Trophoblast cell (in vitro differentiated cells and primary cell): ENCODE data around the gene PPM1J.

ENCODE experiments used
- DNase-seq, 2 donors: peaks; one replicate each; pipeline ENCODE4 v3.0.0-alpha.2; 2016
- H2AFZ ChIP-seq: 2 replicates; pipeline ENCODE4 v1.6.1; 2013; ENCODE audit warnings: low read length, moderate library complexity, mild to moderate bottlenecking; ENCODE audit not compliant: insufficient read depth, poor library complexity
- H2AK5ac ChIP-seq: 2 replicates; pipeline ENCODE4 v1.6.1; 2013; ENCODE audit warnings: mild to moderate bottlenecking, low read length
- H2BK120ac ChIP-seq: 2 replicates; pipeline ENCODE4 v1.6.1; 2013; ENCODE audit warnings: low read length, mild to moderate bottlenecking, moderate library complexity; ENCODE audit not compliant: insufficient read depth, poor library complexity
- H2BK12ac ChIP-seq: 2 replicates; pipeline ENCODE4 v1.6.1; 2013; ENCODE audit warnings: mild to moderate bottlenecking, low read length, moderate library complexity
- H2BK5ac ChIP-seq: 2 replicates; pipeline ENCODE4 v1.6.1; 2013; ENCODE audit warnings: low read length, low read depth, moderate library complexity, mild to moderate bottlenecking; ENCODE audit not compliant: poor library complexity
- H3K14ac ChIP-seq: 2 replicates; pipeline ENCODE4 v1.6.1; 2013; ENCODE audit warnings: mild to moderate bottlenecking, low read length
- H3K18ac ChIP-seq: 2 replicates; pipeline ENCODE4 v1.6.1; 2013; ENCODE audit warnings: mild to moderate bottlenecking, low read length
- H3K23ac ChIP-seq: 2 replicates; pipeline ENCODE4 v1.6.1; 2013; ENCODE audit warnings: low read length
- H3K27ac ChIP-seq: 2 replicates; pipeline ENCODE4 v1.5.1; 2013; ENCODE audit warnings: low read depth, mild to moderate bottlenecking, inconsistent platforms, low read length, moderate library complexity
- H3K27me3 ChIP-seq: 2 replicates; pipeline ENCODE4 v1.6.1; 2013; ENCODE audit warnings: inconsistent platforms, mild to moderate bottlenecking, low read length, moderate library complexity; ENCODE audit not compliant: insufficient read depth
- H3K36me3 ChIP-seq, 2 experiments: 1 replicate in 1 of 2; 2 replicates in 1 of 2; pipeline ENCODE4 v1.6.1; 2013; ENCODE audit warnings: low read length in 2 of 2, mild to moderate bottlenecking in 2 of 2, moderate library complexity in 1 of 2; ENCODE audit not compliant: insufficient read depth in 2 of 2, control insufficient read depth in 1 of 2
- H3K4ac ChIP-seq: 2 replicates; pipeline ENCODE4 v1.6.1; 2013; ENCODE audit warnings: low read depth, mild to moderate bottlenecking, low read length, moderate library complexity
- H3K4me1 ChIP-seq, 2 experiments: 1 replicate in 1 of 2; 2 replicates in 1 of 2; pipeline ENCODE4 v1.6.1; 2013; ENCODE audit warnings: low read length in 2 of 2, mild to moderate bottlenecking in 2 of 2, moderate library complexity in 1 of 2; ENCODE audit not compliant: insufficient read depth in 2 of 2, control insufficient read depth in 1 of 2
- H3K4me2 ChIP-seq: 2 replicates; pipeline ENCODE4 v1.6.1; 2013; ENCODE audit warnings: inconsistent platforms, mild to moderate bottlenecking, low read length, moderate library complexity
- H3K4me3 ChIP-seq: 2 replicates; pipeline ENCODE4 v1.5.1; 2013; ENCODE audit warnings: mild to moderate bottlenecking, low read depth, low read length, inconsistent platforms
- H3K79me1 ChIP-seq: one replicate; pipeline ENCODE4 v1.6.1; 2013; ENCODE audit warnings: low read length
- H3K79me2 ChIP-seq: 2 replicates; pipeline ENCODE4 v1.6.1; 2013; ENCODE audit warnings: low read length, mild to moderate bottlenecking; ENCODE audit not compliant: control insufficient read depth, insufficient read depth, poor library complexity
- H3K9ac ChIP-seq: 2 replicates; pipeline ENCODE4 v1.6.1; 2013; ENCODE audit warnings: mild to moderate bottlenecking, low read length
- H3K9me3 ChIP-seq: 2 replicates; pipeline ENCODE4 v1.6.1; 2013; ENCODE audit warnings: low read depth, mild to moderate bottlenecking, control low read depth, inconsistent platforms, low read length; ENCODE audit not compliant: insufficient read depth
- H4K12ac ChIP-seq: 2 replicates; pipeline ENCODE4 v1.6.1; 2013; ENCODE audit warnings: low read depth, mild to moderate bottlenecking, low read length, moderate library complexity
- H4K8ac ChIP-seq: 2 replicates; pipeline ENCODE4 v1.6.1; 2013; ENCODE audit warnings: low read depth, mild to moderate bottlenecking, low read length, moderate library complexity
- H4K91ac ChIP-seq: one replicate; pipeline ENCODE4 v1.6.1; 2013; ENCODE audit warnings: low read depth, mild to moderate bottlenecking, low read length, moderate library complexity
- WGBS: extraction: QIAGEN DNeasy Blood & Tissue Kit; methylation state at CpG from one replicate; pipeline ENCODE4 v1.1.7; 2013; ENCODE audit warnings: missing lambda C conversion rate; ENCODE audit not compliant: insufficient read length, insufficient coverage; ENCODE audit errors: extremely low coverage; 5-methylcytosine and 5-hydroxymethylcytosine counted together

PPM1J gene

DNA sequence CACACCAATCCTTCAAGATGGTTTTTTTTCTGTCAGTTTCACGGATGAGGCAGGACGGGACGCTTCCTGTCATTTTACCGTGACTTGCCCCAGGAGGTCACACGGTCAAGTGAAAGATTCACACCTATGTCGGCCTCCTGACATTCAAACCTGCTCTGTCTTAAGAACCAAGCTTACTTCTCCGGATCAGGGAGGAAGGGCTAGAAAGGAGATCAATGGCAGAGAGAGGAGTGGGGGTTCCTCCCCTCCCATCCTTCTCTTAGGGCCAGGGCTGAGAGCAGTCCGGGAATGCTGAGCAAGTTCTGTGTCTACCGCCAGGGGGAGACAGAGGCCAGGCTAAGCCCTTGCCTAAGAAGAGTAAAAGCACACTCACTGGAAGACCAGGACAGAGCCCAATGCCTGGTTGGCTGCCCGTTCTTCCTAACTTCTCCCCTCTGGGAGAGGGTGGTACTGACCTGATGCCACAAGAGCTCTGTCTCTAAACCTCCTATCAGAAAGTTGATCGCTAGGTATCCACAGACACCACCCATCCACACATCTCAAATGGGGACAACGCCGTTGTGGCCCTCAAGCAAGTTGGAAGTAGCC, 1.1 kb upstream of the PPM1J start:
- H3K23ac ChIP-seq, result no peak overlapping the region
- no peak overlapping the region for H3K4me3 ChIP-seq
- H2AFZ ChIP-seq, result no peak overlapping the region
- H2BK5ac ChIP-seq, result no peak overlapping the region
- no peak overlapping the region for H3K18ac ChIP-seq
- no CpG with 5 or more reads among the region's 13 CpGs for WGBS
- no peaks in the 10 kb centered on the region for H3K79me2 ChIP-seq
- H2AK5ac ChIP-seq, result no peak overlapping the region
- H3K14ac ChIP-seq, result no peak overlapping the region
- peak overlapping the region; percentile 5 for H2BK12ac ChIP-seq
- H3K4me1 ChIP-seq, result peaks cover 8 to 17% of the 10 kb centered on the region in 2 experiments
- no peaks in the 10 kb centered on the region for H3K27me3 ChIP-seq
- H3K9me3 ChIP-seq, result no peaks in the 10 kb centered on the region
- peak; percentile 92 to 98 for DNase-seq
- H4K12ac ChIP-seq, result no peak overlapping the region
- no peak overlapping the region for H3K4ac ChIP-seq
- no peak overlapping the region for H4K8ac ChIP-seq
- no peaks in the 10 kb centered on the region for H3K79me1 ChIP-seq
- no peak overlapping the region for H4K91ac ChIP-seq
- peak overlapping the region; percentile 99 for H3K4me2 ChIP-seq
- H3K9ac ChIP-seq, result no peak overlapping the region
- H3K27ac ChIP-seq, result no peak overlapping the region
- no peak overlapping the region for H2BK120ac ChIP-seq
- H3K36me3 ChIP-seq, result no peaks in the 10 kb centered on the region

DNA sequence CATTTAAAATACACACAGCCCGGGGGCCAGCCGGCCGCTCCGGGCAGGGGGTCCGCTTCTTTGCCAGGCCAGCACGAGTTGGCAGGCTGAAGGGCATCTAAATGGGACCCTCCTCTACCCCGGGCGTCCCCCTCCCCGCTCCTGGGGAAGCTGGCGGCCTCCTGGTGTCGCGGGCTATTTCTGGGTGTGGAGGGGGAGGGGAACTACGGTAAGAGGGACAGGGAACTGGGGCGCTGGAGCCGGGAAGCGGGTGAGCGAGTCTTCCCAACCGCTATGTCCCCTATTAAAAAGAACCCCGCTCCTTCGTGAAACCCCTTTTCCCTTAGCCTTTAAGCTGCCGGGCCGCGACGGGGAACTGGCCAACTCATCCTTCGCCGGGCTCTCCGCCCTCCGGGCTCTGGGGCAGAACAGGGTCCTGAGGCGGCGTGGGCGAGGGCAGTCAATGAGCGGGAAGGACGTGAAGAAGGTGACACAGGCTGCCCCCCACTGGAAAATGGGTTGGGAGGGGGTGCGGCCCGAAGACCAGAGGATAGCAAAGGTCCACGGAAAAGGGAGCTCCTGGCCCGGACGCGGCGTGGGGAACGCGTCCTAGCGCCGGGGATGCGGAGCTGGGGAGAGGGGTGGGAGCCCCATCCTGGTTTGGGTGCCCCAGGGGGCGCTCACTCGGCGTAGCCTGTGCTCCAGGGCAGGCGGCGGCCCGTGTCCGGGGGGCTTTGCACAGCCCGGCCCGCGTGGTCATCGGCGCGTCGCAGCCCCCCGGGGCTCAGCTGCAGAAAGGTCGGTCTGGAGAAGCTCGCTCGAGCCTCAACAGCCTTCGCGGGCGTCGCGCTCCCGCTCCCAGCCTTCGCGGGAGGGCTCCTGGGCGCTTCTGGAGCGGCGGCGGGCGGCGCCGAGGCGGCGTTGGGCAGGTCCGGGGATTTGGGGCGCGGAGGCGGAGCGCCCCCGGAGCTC, 544 bp downstream of the PPM1J start:
- peak overlapping the region; percentile 96 for H3K4me2 ChIP-seq
- H3K23ac ChIP-seq, result no peak overlapping the region
- H3K14ac ChIP-seq, result no peak overlapping the region
- H3K27me3 ChIP-seq, result no peaks in the 10 kb centered on the region
- H2AFZ ChIP-seq, result peak overlapping the region; percentile 32
- H3K4me3 ChIP-seq, result peak overlapping the region; percentile 73
- no peak overlapping the region for H3K18ac ChIP-seq
- no peak overlapping the region for H3K4ac ChIP-seq
- no peaks in the 10 kb centered on the region for H3K36me3 ChIP-seq
- H2AK5ac ChIP-seq, result no peak overlapping the region
- WGBS, result no CpG with 5 or more reads among the region's 86 CpGs
- no peak overlapping the region for H2BK120ac ChIP-seq
- H3K79me1 ChIP-seq, result no peaks in the 10 kb centered on the region
- no peak overlapping the region for H4K91ac ChIP-seq
- H2BK5ac ChIP-seq, result no peak overlapping the region
- H3K9ac ChIP-seq, result no peak overlapping the region
- no peak overlapping the region for H3K27ac ChIP-seq
- no peaks in the 10 kb centered on the region for H3K79me2 ChIP-seq
- peak in 1 of 2 donors; percentile 29 for DNase-seq
- H3K4me1 ChIP-seq, result peaks cover 8 to 17% of the 10 kb centered on the region in 2 experiments
- H3K9me3 ChIP-seq, result no peaks in the 10 kb centered on the region
- H2BK12ac ChIP-seq, result no peak overlapping the region
- H4K8ac ChIP-seq, result no peak overlapping the region
- no peak overlapping the region for H4K12ac ChIP-seq

DNA sequence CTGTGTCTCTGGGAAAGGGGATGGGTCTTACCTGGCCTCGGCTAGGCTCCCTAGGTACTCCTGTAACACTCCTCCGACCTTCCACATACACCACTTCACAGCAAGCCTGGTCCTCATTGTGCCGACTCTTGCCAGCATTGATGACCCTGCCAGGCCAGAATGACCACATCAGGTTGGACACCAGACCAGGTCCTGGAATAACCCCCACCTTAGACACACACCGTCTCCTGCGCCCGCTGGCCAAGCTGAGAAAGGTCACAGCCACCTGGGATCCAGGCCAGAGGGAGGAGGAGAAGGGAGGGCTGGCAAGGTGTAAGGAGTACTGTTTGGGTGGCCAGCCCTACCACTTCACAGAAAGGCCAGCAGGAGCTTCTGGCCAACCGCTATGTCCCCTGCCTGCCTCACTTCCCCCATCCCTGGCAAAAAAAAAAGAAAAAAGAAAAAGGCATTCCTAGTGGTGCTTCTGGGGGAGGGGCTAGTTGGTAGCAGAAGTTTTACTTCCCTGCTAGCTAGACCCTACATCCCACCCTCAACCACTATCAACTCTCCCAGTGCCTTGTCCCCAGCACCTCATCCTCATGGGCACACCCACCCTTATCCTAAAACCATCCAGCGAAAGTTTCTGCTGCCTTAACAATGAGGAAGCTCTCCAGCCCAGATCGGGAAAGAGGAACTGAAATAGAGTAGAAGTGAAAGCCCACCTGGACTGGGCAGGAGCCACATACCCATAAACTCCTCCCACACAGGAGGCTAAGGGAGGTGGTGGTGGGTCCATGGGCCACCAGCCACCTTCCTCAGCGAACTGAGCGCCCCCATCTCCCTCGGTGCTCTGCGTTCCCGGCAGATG, 1.4 kb downstream of the PPM1J start:
- Histone ChIP-seq H4K91ac (no peak overlapping the region), H3K23ac (no peak overlapping the region), H3K9ac (no peak overlapping the region), H3K14ac (no peak overlapping the region), H3K27ac (no peak overlapping the region), H3K27me3 (no peaks in the 10 kb centered on the region), H3K4me1 (peaks cover 8 to 17% of the 10 kb centered on the region in 2 experiments), H3K4ac (no peak overlapping the region), H4K12ac (no peak overlapping the region), H3K4me2 (peak overlapping the region; percentile 96), H2AFZ (peak overlapping the region; percentile 5), H2BK12ac (no peak overlapping the region), H3K79me1 (no peaks in the 10 kb centered on the region), H2BK5ac (no peak overlapping the region), H4K8ac (no peak overlapping the region), H3K18ac (no peak overlapping the region), H3K79me2 (no peaks in the 10 kb centered on the region), H3K36me3 (no peaks in the 10 kb centered on the region), H2AK5ac (no peak overlapping the region), H3K9me3 (no peaks in the 10 kb centered on the region), H3K4me3 (peak overlapping the region; percentile 34), H2BK120ac (no peak overlapping the region)
- WGBS, result no CpG with 5 or more reads among the region's 14 CpGs
- peak in 1 of 2 donors; percentile 36 for DNase-seq

DNA sequence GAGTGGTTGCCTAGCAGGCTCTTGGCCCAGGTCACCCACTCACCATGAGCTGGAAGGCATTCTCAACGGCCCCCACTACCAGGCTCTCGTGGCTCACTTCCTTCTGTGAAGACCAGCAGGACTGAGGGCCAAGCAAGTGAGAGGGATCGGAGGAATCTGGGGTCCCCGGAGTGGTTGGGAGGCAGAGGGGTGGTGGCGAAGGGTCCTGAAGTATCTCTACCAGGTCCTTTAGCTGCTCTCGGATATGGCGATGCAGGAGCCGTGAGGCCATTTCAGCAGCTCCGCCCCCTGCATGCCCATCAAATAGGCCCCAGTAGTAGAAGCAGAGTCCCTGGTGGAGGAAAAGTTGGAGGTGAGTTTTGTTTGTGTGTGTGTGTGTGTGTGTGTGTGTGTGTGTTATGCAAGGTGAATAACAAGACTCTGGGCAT, 2.4 kb downstream of the PPM1J start:
- no peaks in the 10 kb centered on the region for H3K79me1 ChIP-seq
- no CpG with 5 or more reads among the region's 9 CpGs for WGBS
- H2BK5ac ChIP-seq, result no peak overlapping the region
- no peak for DNase-seq
- H3K9me3 ChIP-seq, result no peaks in the 10 kb centered on the region
- no peaks in the 10 kb centered on the region for H3K79me2 ChIP-seq
- no peak overlapping the region for H3K4me3 ChIP-seq
- H3K4me1 ChIP-seq, result peaks cover 8 to 19% of the 10 kb centered on the region in 2 experiments
- H3K14ac ChIP-seq, result no peak overlapping the region
- H3K36me3 ChIP-seq, result no peaks in the 10 kb centered on the region
- no peak overlapping the region for H3K27ac ChIP-seq
- H2BK12ac ChIP-seq, result no peak overlapping the region
- H3K4ac ChIP-seq, result no peak overlapping the region
- H2AK5ac ChIP-seq, result no peak overlapping the region
- H3K4me2 ChIP-seq, result no peak overlapping the region
- H3K9ac ChIP-seq, result no peak overlapping the region
- H2BK120ac ChIP-seq, result no peak overlapping the region
- no peak overlapping the region for H4K91ac ChIP-seq
- H3K27me3 ChIP-seq, result no peaks in the 10 kb centered on the region
- H2AFZ ChIP-seq, result no peak overlapping the region
- no peak overlapping the region for H3K23ac ChIP-seq
- H4K12ac ChIP-seq, result no peak overlapping the region
- H3K18ac ChIP-seq, result no peak overlapping the region
- H4K8ac ChIP-seq, result no peak overlapping the region
